Activated naive CD4-positive, alpha-beta T cell treated with anti-CD3 and anti-CD28 coated beads, Interleukin-2, amount 50 U/mL, for 24 hours (primary cell): ENCODE results near the gene PIK3R2.

Experiments used
- H3K27ac Mint-ChIP-seq: one replicate; pipeline ENCODE4 v1.8.0; 2021; ENCODE audit warnings: mild to moderate bottlenecking, mixed read lengths
- H3K27me3 Mint-ChIP-seq: one replicate; pipeline ENCODE4 v1.8.0; 2021; ENCODE audit warnings: mixed read lengths
- H3K36me3 Mint-ChIP-seq: one replicate; pipeline ENCODE4 v1.8.0; 2021; ENCODE audit warnings: mixed read lengths
- H3K4me1 Mint-ChIP-seq: one replicate; pipeline ENCODE4 v1.8.0; 2021; ENCODE audit warnings: mixed read lengths
- H3K4me3 Mint-ChIP-seq: one replicate; pipeline ENCODE4 v1.8.0; 2021; ENCODE audit warnings: mild to moderate bottlenecking, mixed read lengths
- H3K9me3 Mint-ChIP-seq: one replicate; pipeline ENCODE4 v1.8.0; 2021; ENCODE audit warnings: mixed read lengths

Gene PIK3R2

GRCh38 chr19:18137657-18138339 is 15.2 kb upstream of the PIK3R2 start:
- Mint-ChIP-seq H3K36me3 (peaks cover 12% of the 10 kb centered on the region), H3K4me3 (no peak overlapping the region), H3K27me3 (no peaks in the 10 kb centered on the region), H3K9me3 (no peaks in the 10 kb centered on the region), H3K27ac (no peak overlapping the region), H3K4me1 (no peaks in the 10 kb centered on the region)

DNA sequence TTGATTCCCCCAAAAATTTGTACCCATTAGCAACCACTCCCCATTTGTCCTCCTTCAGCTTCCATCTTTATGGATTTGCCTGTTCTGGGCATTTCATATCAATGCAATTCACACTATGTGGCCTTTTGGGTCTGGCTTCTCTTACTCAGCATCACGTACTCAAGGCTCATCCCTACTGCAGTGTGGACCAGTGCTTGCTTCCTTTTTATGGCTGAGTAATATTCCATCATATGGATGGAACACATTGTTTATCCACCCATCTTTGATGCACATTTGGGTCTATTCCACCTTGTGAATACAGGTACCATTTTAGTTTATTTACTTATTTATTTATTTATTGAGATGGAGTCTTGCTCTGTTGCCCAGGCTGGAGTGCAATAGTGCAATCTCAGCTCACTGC is 12.5 kb upstream of the PIK3R2 start:
- Mint-ChIP-seq H3K27ac (peak overlapping the region; percentile 55), H3K4me3 (no peak overlapping the region), H3K9me3 (no peaks in the 10 kb centered on the region), H3K4me1 (no peaks in the 10 kb centered on the region), H3K36me3 (peaks cover 12% of the 10 kb centered on the region), H3K27me3 (no peaks in the 10 kb centered on the region)

GRCh38 chr19:18141031-18141430 is 11.9 kb upstream of the PIK3R2 start:
- peaks cover 12% of the 10 kb centered on the region for H3K36me3 Mint-ChIP-seq
- H3K4me3 Mint-ChIP-seq = no peak overlapping the region
- H3K27me3 Mint-ChIP-seq = no peaks in the 10 kb centered on the region
- no peak overlapping the region for H3K27ac Mint-ChIP-seq
- no peaks in the 10 kb centered on the region for H3K4me1 Mint-ChIP-seq
- H3K9me3 Mint-ChIP-seq = no peaks in the 10 kb centered on the region

- Mint-ChIP-seq H3K4me1 (no peaks in the 10 kb centered on the region), H3K4me3 (no peak overlapping the region), H3K27me3 (no peaks in the 10 kb centered on the region), H3K9me3 (no peaks in the 10 kb centered on the region), H3K27ac (no peak overlapping the region), H3K36me3 (peaks cover 15% of the 10 kb centered on the region)
These were observed 9.1 kb upstream of the PIK3R2 start for GRCh38 chr19:18143902-18144301.

DNA sequence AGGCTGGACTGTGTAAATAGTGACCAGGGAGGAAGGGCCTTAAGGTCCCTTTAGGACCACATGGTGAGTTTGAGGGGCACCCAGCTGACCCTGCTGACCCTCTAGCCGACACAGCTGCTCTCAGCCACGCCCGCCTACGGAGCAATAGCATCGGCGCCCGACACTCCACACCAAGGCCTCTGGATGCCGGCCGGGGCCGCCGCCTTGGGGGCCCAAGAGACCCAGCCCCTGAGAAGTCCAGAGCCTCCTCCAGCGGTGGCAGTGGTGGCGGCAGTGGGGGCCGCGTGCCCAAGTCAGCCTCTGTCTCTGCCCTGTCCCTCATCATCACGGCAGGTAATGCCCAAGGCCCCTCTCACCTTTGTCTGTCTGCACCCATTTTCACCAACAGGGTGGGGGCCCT is 8.6 kb upstream of the PIK3R2 start:
- Mint-ChIP-seq H3K4me3 (no peak overlapping the region), H3K27ac (no peak overlapping the region), H3K9me3 (no peaks in the 10 kb centered on the region), H3K27me3 (no peaks in the 10 kb centered on the region), H3K36me3 (peaks cover 12% of the 10 kb centered on the region), H3K4me1 (no peaks in the 10 kb centered on the region)

DNA sequence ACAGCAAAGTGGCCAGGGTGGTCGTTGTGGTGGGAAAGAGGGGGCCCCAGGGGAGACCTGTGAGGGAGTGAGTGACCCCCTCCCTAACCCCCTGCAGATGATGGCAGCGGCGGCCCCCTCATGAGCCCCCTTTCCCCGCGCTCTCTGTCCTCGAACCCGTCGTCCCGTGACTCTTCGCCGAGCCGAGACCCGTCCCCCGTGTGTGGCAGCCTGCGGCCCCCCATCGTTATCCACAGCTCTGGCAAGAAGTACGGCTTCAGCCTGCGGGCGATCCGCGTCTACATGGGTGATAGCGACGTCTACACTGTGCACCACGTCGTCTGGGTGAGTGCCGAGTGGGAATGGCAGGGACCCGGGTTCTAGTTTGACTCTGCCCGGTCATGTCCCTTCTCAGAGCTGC is 8.1 kb upstream of the PIK3R2 start:
- Mint-ChIP-seq H3K4me3 (no peak overlapping the region), H3K4me1 (no peaks in the 10 kb centered on the region), H3K27me3 (no peaks in the 10 kb centered on the region), H3K9me3 (no peaks in the 10 kb centered on the region), H3K27ac (no peak overlapping the region), H3K36me3 (peaks cover 12% of the 10 kb centered on the region)

- H3K27me3 Mint-ChIP-seq = no peaks in the 10 kb centered on the region
- no peak overlapping the region for H3K27ac Mint-ChIP-seq
- no peaks in the 10 kb centered on the region for H3K9me3 Mint-ChIP-seq
- H3K4me3 Mint-ChIP-seq = no peak overlapping the region
- H3K36me3 Mint-ChIP-seq = peaks cover 10% of the 10 kb centered on the region
- H3K4me1 Mint-ChIP-seq = no peaks in the 10 kb centered on the region
These were observed 7.5 kb upstream of the PIK3R2 start for GRCh38 chr19:18145391-18145999.

DNA sequence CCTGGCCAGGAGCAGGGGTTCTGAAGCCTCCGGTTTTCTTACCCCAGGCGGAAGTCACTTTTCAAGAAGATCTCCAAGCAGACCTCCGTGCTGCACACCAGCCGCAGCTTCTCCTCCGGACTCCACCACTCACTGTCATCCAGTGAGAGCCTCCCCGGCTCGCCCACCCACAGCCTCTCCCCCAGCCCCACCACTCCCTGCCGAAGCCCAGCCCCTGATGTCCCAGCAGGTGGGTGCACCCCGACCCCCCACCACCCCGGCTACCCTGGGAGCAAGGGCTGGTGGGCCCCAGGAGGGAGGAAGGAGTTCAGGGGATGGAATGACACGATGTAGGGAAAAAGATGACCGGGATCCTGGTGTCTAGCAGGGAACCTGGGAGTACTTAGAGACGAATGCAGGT is 5.6 kb upstream of the PIK3R2 start:
- Mint-ChIP-seq H3K27ac (no peak overlapping the region), H3K27me3 (no peaks in the 10 kb centered on the region), H3K4me3 (no peak overlapping the region), H3K9me3 (no peaks in the 10 kb centered on the region), H3K36me3 (peaks cover 7% of the 10 kb centered on the region), H3K4me1 (peaks cover 7% of the 10 kb centered on the region)

DNA sequence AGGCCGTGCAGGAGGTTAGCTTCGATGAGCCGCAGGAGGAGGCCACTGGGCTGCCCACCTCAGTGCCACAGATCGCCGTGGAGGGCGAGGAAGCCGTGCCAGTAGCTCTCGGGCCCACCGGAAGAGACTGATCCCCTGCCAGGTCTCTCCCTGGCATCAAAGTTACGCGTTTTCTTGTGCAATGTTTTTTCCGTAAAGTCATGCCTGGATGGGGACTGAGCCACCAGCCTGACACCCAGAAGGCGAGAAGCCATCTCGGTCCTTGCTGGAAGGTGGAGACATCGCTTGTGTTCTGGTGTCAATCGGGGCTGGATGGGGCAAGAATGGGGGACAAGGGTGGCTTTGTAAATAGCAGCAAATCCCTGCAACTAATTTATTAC is 3.4 kb upstream of the PIK3R2 start:
- peaks cover 17% of the 10 kb centered on the region for H3K4me1 Mint-ChIP-seq
- no peak overlapping the region for H3K27ac Mint-ChIP-seq
- peaks cover 5% of the 10 kb centered on the region for H3K36me3 Mint-ChIP-seq
- peak overlapping the region; percentile 27 for H3K4me3 Mint-ChIP-seq
- no peaks in the 10 kb centered on the region for H3K27me3 Mint-ChIP-seq
- no peaks in the 10 kb centered on the region for H3K9me3 Mint-ChIP-seq

- no peaks in the 10 kb centered on the region for H3K27me3 Mint-ChIP-seq
These were observed 2.0 kb upstream of the PIK3R2 start for GRCh38 chr19:18150776-18151624.

DNA sequence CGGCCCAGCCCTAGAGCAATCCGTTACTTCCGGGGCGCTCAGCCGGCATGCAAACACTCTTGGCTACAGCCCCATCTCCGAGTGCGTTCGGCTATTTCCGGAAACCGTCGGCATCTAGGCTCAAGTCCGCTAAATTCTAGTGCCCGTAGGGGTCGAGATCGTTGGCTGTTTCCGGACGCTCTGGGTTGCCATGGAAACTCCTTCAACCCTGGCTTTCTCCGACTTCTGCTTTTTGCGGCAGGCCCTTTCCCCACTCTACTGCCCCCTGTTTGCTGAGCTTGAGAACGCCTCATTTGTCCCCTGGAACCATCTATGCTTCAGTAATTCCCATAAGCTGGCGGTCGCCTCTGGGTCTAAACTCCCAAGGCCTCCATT is 534 bp upstream of the PIK3R2 start:
- Mint-ChIP-seq H3K27ac (peak overlapping the region; percentile 93), H3K36me3 (peaks cover 2% of the 10 kb centered on the region), H3K4me3 (peak overlapping the region; percentile 84), H3K27me3 (no peaks in the 10 kb centered on the region), H3K4me1 (peaks cover 28% of the 10 kb centered on the region), H3K9me3 (no peaks in the 10 kb centered on the region)

More at GRCh38 chr19:18150776-18151624, 2.0 kb upstream of the PIK3R2 start:
- Mint-ChIP-seq H3K36me3 (peaks cover 5% of the 10 kb centered on the region), H3K4me1 (peaks cover 22% of the 10 kb centered on the region), H3K9me3 (no peaks in the 10 kb centered on the region), H3K27ac (peak overlapping the region; percentile 93), H3K4me3 (no peak overlapping the region)

DNA sequence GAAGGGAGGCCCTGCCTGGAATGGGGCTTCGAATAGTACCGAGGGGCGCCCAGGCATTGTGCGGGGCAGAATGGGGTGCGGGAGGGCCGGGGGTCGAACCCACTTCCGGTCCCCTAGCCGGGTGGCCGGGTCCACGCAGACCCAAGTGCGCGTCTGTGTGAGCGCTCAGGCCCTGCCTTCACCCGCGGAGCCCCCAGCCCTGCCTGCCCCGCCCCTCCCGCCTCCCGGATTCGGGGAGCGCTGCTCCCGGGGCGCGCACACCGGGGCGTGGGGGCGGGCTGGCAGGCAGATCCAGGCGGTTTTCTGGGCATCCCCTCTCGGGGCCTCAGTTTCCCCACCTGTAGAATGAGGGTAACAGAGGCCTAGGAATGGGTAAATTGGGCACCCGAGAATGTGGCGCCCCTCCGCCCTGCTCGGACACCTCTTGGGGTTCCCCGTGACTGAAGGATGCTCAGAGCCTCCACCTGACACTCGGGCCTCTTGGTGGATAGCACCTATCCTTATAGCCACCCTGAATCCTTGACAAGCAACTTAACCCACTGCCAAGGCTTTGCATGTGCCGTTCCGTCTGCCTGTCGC is 682 bp downstream of the PIK3R2 start:
- Mint-ChIP-seq H3K9me3 (no peaks in the 10 kb centered on the region), H3K27me3 (no peaks in the 10 kb centered on the region), H3K36me3 (peaks cover 2% of the 10 kb centered on the region), H3K27ac (peak overlapping the region; percentile 93), H3K4me1 (peaks cover 28% of the 10 kb centered on the region), H3K4me3 (peak overlapping the region; percentile 89)

DNA sequence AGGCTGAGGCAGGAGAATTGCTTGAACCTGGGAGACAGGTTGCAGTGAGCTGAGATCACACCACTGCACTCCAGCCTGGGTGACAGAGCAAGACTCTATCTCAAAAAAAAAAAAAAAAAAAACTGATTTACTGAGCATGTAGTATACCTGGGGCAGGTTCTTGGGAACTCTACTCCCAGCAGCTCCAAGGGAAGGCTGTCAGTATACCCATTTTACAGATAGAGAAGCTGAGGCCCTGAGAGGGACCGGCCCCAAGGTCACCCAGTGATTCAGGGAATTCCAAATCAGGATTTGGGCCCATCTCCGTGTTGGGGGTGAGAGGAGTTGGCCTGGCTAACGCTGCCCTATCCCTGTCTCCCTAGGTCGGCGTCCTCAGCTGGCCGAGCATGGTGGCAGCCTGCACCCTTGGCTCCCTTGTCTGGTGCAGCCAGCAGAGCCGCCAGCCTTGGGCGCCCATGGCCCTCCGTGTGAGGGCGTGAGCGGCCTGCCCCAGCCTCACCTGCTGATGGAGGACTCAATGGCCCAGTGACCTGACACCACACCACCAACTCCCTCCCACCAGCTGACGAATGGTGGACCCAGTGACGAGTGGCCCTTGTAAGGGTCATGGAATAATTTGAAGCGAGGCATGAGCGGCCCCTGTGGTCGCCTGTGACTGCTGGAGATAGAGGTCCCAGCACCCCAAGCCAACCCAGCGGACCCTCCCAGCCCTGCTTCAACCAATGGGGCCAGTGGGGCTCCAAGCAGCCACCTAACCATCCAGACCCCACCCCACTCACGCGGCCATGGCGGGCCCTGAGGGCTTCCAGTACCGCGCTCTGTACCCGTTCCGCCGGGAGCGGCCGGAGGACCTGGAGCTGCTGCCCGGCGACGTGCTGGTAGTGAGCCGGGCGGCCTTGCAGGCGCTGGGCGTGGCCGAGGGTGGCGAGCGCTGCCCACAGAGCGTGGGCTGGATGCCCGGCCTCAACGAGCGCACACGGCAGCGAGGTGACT is 2.4 kb downstream of the PIK3R2 start:
- no peaks in the 10 kb centered on the region for H3K27me3 Mint-ChIP-seq
- peaks cover 30% of the 10 kb centered on the region for H3K4me1 Mint-ChIP-seq
- H3K9me3 Mint-ChIP-seq = no peaks in the 10 kb centered on the region
- peak overlapping the region; percentile 1 for H3K27ac Mint-ChIP-seq
- H3K4me3 Mint-ChIP-seq = no peak overlapping the region
- H3K36me3 Mint-ChIP-seq = peaks cover 3% of the 10 kb centered on the region

DNA sequence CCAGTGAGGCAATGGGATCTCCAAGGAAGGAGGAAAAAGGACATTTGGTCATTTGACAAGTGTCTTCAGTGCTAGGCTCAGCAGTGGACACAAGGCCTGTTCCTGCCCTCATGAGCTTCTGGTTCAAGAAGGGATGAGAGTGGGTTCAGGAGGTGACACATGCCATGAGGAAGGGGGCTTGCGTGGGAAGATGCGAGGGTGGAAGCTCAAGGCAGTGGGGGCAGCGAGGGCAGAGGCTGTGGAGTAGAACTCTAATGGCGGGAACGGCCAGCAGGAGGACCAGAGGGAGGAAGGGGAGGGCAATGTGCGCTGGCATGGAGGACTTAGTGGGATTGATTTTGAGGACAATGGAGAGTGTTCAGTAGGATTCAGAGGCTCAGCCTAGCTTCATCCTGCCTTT is 3.3 kb downstream of the PIK3R2 start:
- no peak overlapping the region for H3K27ac Mint-ChIP-seq
- no peaks in the 10 kb centered on the region for H3K9me3 Mint-ChIP-seq
- H3K36me3 Mint-ChIP-seq = peaks cover 4% of the 10 kb centered on the region
- peaks cover 35% of the 10 kb centered on the region for H3K4me1 Mint-ChIP-seq
- H3K4me3 Mint-ChIP-seq = no peak overlapping the region
- no peaks in the 10 kb centered on the region for H3K27me3 Mint-ChIP-seq
